Mesenchymal stem cell (in vitro differentiated cells and primary cell): ENCODE measurements around the gene CTSK.
"Not testable (repeated sequence)": the region's sequence is repeated elsewhere in the genome, so short reads cannot be mapped to it uniquely, and the experiment has no call there.

Experiments
- DNase-seq: peaks from one replicate; pipeline ENCODE4 v3.0.0-alpha.2; 2013
- H2AFZ ChIP-seq: one replicate; pipeline ENCODE4 v1.6.1; 2013; ENCODE audit warnings: low read depth, mild to moderate bottlenecking, control low read depth, inconsistent platforms, low read length, moderate library complexity
- H2AK5ac ChIP-seq: 2 replicates; pipeline ENCODE4 v1.6.1; 2013; ENCODE audit warnings: low read length, moderate library complexity, mild to moderate bottlenecking, inconsistent platforms; ENCODE audit not compliant: severe bottlenecking
- H2BK120ac ChIP-seq: one replicate; pipeline ENCODE4 v1.6.1; 2013; ENCODE audit warnings: low read depth, mild to moderate bottlenecking, inconsistent platforms, low read length, moderate library complexity
- H2BK12ac ChIP-seq, 2 experiments: one replicate each; pipeline ENCODE4 v1.6.1; 2013; ENCODE audit warnings: inconsistent platforms in 2 of 2, low read length in 2 of 2, mild to moderate bottlenecking in 2 of 2, moderate library complexity in 2 of 2, control low read depth in 1 of 2
- H2BK15ac ChIP-seq: one replicate; pipeline ENCODE4 v1.6.1; 2013; ENCODE audit warnings: mild to moderate bottlenecking, low read depth, inconsistent platforms; ENCODE audit not compliant: poor library complexity, severe bottlenecking
- H2BK5ac ChIP-seq: 2 replicates; pipeline ENCODE4 v1.6.1; 2013; ENCODE audit warnings: low read depth, mild to moderate bottlenecking, low read length, control low read depth, inconsistent platforms; ENCODE audit not compliant: poor library complexity, severe bottlenecking
- H3K14ac ChIP-seq, 2 experiments: one replicate each; pipeline ENCODE4 v1.6.1; 2013; ENCODE audit warnings: inconsistent platforms in 2 of 2, low read length in 2 of 2, control low read depth in 1 of 2, mild to moderate bottlenecking in 1 of 2, moderate library complexity in 1 of 2
- H3K18ac ChIP-seq, 2 experiments: one replicate each; pipeline ENCODE4 v1.6.1; 2013; ENCODE audit warnings: inconsistent platforms in 2 of 2, low read length in 2 of 2, control low read depth in 1 of 2, low read depth in 1 of 2, mild to moderate bottlenecking in 1 of 2
- H3K23ac ChIP-seq, 2 experiments: one replicate each; pipeline ENCODE4 v1.6.1; 2013; ENCODE audit warnings: inconsistent platforms in 2 of 2, low read length in 2 of 2, mild to moderate bottlenecking in 2 of 2, moderate library complexity in 2 of 2, control low read depth in 1 of 2
- H3K27ac ChIP-seq: 2 replicates; pipeline ENCODE4 v1.5.1; 2013; ENCODE audit warnings: mild to moderate bottlenecking, moderate library complexity, low read length, control low read depth, inconsistent platforms; ENCODE audit not compliant: poor library complexity, severe bottlenecking
- H3K27me3 ChIP-seq, 2 experiments: 2 replicates each; pipeline versions ENCODE4 v1.6.1 to v1.7.0; 2013; ENCODE audit warnings: low read length in 2 of 2, mild to moderate bottlenecking in 2 of 2, moderate library complexity in 2 of 2, control low read depth in 1 of 2, inconsistent platforms in 1 of 2; ENCODE audit not compliant: control insufficient read depth in 1 of 2, insufficient read depth in 1 of 2
- H3K36me3 ChIP-seq, 2 experiments: 2 replicates each; pipeline versions ENCODE4 v1.6.1 to v1.7.0; 2013; ENCODE audit warnings: low read length in 2 of 2, control low read depth in 1 of 2, inconsistent platforms in 1 of 2, low read depth in 1 of 2, mild to moderate bottlenecking in 1 of 2; ENCODE audit not compliant: insufficient read depth in 2 of 2, control insufficient read depth in 1 of 2
- H3K4ac ChIP-seq, 2 experiments: one replicate each; pipeline ENCODE4 v1.6.1; 2013; ENCODE audit warnings: inconsistent platforms in 2 of 2, low read length in 2 of 2, mild to moderate bottlenecking in 2 of 2, moderate library complexity in 2 of 2, control low read depth in 1 of 2, low read depth in 1 of 2
- H3K4me1 ChIP-seq: 2 replicates; pipeline ENCODE4 v1.6.1; 2013; ENCODE audit warnings: low read depth, low read length, control low read depth; ENCODE audit not compliant: control insufficient read depth, insufficient read depth
- H3K4me2 ChIP-seq: 2 replicates; pipeline ENCODE4 v1.6.1; 2013; ENCODE audit warnings: low read length, mild to moderate bottlenecking, inconsistent platforms; ENCODE audit not compliant: poor library complexity, severe bottlenecking
- H3K4me3 ChIP-seq, 2 experiments: 2 replicates each; pipeline versions ENCODE4 v1.5.1 to v1.7.0; 2013; ENCODE audit warnings: low read length in 2 of 2, mild to moderate bottlenecking in 2 of 2, control low read depth in 1 of 2, low read depth in 1 of 2; ENCODE audit not compliant: insufficient read depth in 1 of 2
- H3K79me1 ChIP-seq: replicated peaks from 2 replicates; pipeline ENCODE4 v1.6.1; 2013; ENCODE audit warnings: mild to moderate bottlenecking, control low read depth, low read length, inconsistent platforms; ENCODE audit not compliant: poor library complexity, severe bottlenecking
- H3K9ac ChIP-seq: 2 replicates; pipeline ENCODE4 v1.7.0; 2013; ENCODE audit warnings: mild to moderate bottlenecking, low read length, moderate library complexity
- H3K9me3 ChIP-seq: 2 replicates; pipeline ENCODE4 v1.7.0; 2013; ENCODE audit warnings: mild to moderate bottlenecking, low read length; ENCODE audit not compliant: control insufficient read depth
- H4K8ac ChIP-seq: one replicate; pipeline ENCODE4 v1.6.1; 2013; ENCODE audit warnings: inconsistent platforms, mild to moderate bottlenecking, low read length, moderate library complexity
- H4K91ac ChIP-seq: one replicate; pipeline ENCODE4 v1.6.1; 2013; ENCODE audit warnings: mild to moderate bottlenecking, low read length, inconsistent platforms
- WGBS: methylation state at CpG from one replicate; pipeline ENCODE4 v1.1.7; 2013; ENCODE audit warnings: mixed read lengths; 5-methylcytosine and 5-hydroxymethylcytosine counted together

Gene CTSK

DNA sequence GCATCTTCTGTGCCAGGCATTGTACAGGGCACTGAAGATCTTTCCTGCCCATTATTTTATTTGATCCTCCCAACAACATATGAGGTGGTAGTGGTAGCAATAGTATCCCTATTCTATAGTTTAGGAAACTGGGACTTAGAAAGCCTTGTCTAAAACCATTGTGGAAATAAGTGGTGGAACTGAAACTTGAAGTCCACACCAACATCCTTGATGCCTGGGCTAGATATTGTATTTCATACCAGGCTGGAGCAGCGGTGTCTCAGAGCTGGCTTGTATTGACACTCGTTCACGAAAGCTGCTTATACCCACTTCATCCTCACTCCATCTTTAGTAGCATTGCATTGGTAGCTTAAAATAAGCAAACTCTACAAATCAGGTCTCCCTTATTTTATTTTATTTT, 32.8 kb downstream of the CTSK start:
- H2BK5ac ChIP-seq = no peak overlapping the region
- H3K4me1 ChIP-seq = no peaks in the 10 kb centered on the region
- H3K14ac ChIP-seq = no peak overlapping the region
- no peak overlapping the region for H3K27ac ChIP-seq
- DNase-seq = no peak
- H3K23ac ChIP-seq = no peak overlapping the region
- no peak overlapping the region for H3K4ac ChIP-seq
- no peak overlapping the region for H3K9ac ChIP-seq
- no peak overlapping the region for H4K91ac ChIP-seq
- no peak overlapping the region for H3K18ac ChIP-seq
- no peak overlapping the region for H2AK5ac ChIP-seq
- H3K9me3 ChIP-seq = no peaks in the 10 kb centered on the region
- WGBS = 100% methylated on average over 3 of the region's 3 CpGs
- H2BK15ac ChIP-seq = no peak overlapping the region
- H3K4me2 ChIP-seq = no peak overlapping the region
- H2BK12ac ChIP-seq = no peak overlapping the region
- no peak overlapping the region for H2BK120ac ChIP-seq
- H4K8ac ChIP-seq = no peak overlapping the region
- H2AFZ ChIP-seq = no peak overlapping the region
- H3K79me1 ChIP-seq = no peaks in the 10 kb centered on the region
- H3K36me3 ChIP-seq = no peaks in the 10 kb centered on the region
- H3K27me3 ChIP-seq = no peaks in the 10 kb centered on the region
- H3K4me3 ChIP-seq = no peak overlapping the region

DNA sequence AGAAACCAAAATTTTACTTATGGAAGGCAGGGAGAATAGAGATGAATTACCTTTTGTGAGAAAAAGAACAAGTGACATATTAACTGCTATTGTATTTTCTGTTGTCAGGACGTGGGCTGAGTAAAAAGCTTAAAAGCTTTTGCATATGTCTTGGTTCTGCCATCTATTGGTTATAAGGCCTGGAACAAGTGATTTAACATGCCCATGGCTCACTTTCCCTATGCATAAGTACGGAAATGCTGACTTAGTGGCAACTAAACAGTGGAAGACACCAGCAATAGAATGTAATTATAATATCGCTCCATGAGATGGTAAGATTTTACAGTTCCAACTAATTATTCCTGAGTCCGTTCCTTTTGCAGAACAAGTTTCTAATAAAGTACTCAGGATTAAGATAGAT, 35.7 kb downstream of the CTSK start:
- Histone ChIP-seq H3K4ac (no peak overlapping the region), H4K8ac (no peak overlapping the region), H3K4me3 (no peak overlapping the region), H2AK5ac (no peak overlapping the region), H2BK12ac (no peak overlapping the region), H3K27ac (no peak overlapping the region), H2AFZ (no peak overlapping the region), H3K23ac (no peak overlapping the region), H2BK5ac (no peak overlapping the region), H3K14ac (no peak overlapping the region), H3K4me1 (no peaks in the 10 kb centered on the region), H4K91ac (no peak overlapping the region), H3K36me3 (no peaks in the 10 kb centered on the region), H3K27me3 (no peaks in the 10 kb centered on the region), H3K79me1 (no peaks in the 10 kb centered on the region), H2BK15ac (no peak overlapping the region), H3K4me2 (no peak overlapping the region), H3K9ac (no peak overlapping the region), H3K9me3 (no peaks in the 10 kb centered on the region), H3K18ac (no peak overlapping the region), H2BK120ac (no peak overlapping the region)
- DNase-seq = no peak
- WGBS = 76% methylated on average over 2 of the region's 4 CpGs

DNA sequence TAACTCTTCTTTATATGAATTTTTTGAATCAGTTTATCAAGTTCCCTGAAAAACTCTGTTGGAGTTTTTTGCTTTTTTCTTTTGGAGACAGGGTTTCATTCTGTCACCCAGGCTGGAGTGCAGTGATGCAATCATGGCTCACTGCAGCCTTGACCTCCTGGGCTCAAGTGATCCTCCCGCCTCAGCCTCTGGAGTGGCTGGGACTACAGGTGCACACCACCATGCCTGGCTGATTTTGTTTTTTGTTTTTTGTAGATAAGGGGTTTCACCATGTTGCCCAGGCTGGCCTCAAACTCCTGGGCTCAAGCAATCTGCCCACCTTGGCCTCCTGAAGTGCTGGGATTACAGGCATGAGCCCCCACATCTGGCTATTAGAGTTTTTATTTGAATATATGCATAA, 40.4 kb downstream of the CTSK start:
- H3K9ac ChIP-seq, H3K14ac ChIP-seq, H3K4me1 ChIP-seq, H3K4ac ChIP-seq, H2BK5ac ChIP-seq, H3K23ac ChIP-seq, H4K91ac ChIP-seq, DNase-seq, H2AFZ ChIP-seq, H2BK120ac ChIP-seq, H3K18ac ChIP-seq, H3K79me1 ChIP-seq, H3K4me2 ChIP-seq, H2BK15ac ChIP-seq, H3K27ac ChIP-seq, H3K27me3 ChIP-seq, H3K9me3 ChIP-seq, H2BK12ac ChIP-seq, H2AK5ac ChIP-seq, H3K4me3 ChIP-seq, H4K8ac ChIP-seq, H3K36me3 ChIP-seq: not testable (repeated sequence)
- WGBS = 43% methylated on average over 1 of the region's 1 CpG

DNA sequence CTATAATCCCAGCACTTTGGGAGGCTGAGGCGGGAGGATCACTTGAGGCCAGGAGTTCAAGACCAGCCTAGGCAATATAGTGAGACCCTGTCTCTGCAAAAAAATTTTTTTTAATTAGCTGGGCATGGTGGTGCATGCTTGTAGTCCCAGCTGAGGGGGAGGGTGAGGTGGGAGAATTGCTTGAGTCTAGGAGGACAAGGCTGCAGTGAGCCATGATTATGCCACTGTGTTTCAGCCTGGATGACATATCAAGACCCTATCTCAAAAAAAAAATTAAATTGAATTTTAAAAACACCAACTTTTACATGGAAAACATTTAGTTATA, 42.1 kb downstream of the CTSK start:
- not testable (repeated sequence) for H2BK120ac ChIP-seq, H3K23ac ChIP-seq

More for the DNA sequence above, 42.1 kb downstream of the CTSK start:
- not testable (repeated sequence) for H3K4me2 ChIP-seq, H2AFZ ChIP-seq, H4K91ac ChIP-seq, DNase-seq, H4K8ac ChIP-seq, H3K14ac ChIP-seq, H3K27ac ChIP-seq, H2AK5ac ChIP-seq, H2BK15ac ChIP-seq, H3K36me3 ChIP-seq, H3K9me3 ChIP-seq, H3K18ac ChIP-seq, H3K79me1 ChIP-seq, H3K27me3 ChIP-seq, H2BK5ac ChIP-seq, H3K4me1 ChIP-seq, H2BK12ac ChIP-seq
- 88% methylated on average over 1 of the region's 1 CpG for WGBS
- H3K4ac ChIP-seq = peak overlapping the region in 1 of 2 experiments; percentile 17
- peak overlapping the region in 1 of 2 experiments; percentile 72 for H3K4me3 ChIP-seq
- H3K9ac ChIP-seq = peak overlapping the region; percentile 89
